Mesothelial cell of epicardium (in vitro differentiated cells): ENCODE measurements around the gene HTN1. TPM values are rescaled to one million over a fixed set of nuclear protein-coding genes. Genes with fewer than 3 reads are reported as not detected.

Experiments used
- DNase-seq, 2 experiments: peaks; one replicate each; pipeline ENCODE4 v3.0.0; 2021; ENCODE audit warnings: low spot score in 2 of 2; ENCODE audit not compliant: unreplicated experiment in 2 of 2
- H3K27ac Mint-ChIP-seq: 2 replicates; pipeline ENCODE4 v1.8.0; 2021; ENCODE audit warnings: mixed read lengths
- H3K27me3 Mint-ChIP-seq: 2 replicates; pipeline ENCODE4 v1.8.0; 2021; ENCODE audit warnings: low read depth, mixed read lengths
- H3K36me3 Mint-ChIP-seq: 2 replicates; pipeline ENCODE4 v1.8.0; 2021; ENCODE audit warnings: mixed read lengths
- H3K4me1 Mint-ChIP-seq: 2 replicates; pipeline ENCODE4 v1.8.0; 2021; ENCODE audit warnings: mixed read lengths
- H3K4me3 Mint-ChIP-seq: 2 replicates; pipeline ENCODE4 v1.8.0; 2021; ENCODE audit warnings: mild to moderate bottlenecking, moderate library complexity, mixed read lengths
- H3K9me3 Mint-ChIP-seq: 2 replicates; pipeline ENCODE4 v1.8.0; 2021; ENCODE audit warnings: mixed read lengths
- CTCF ChIP-seq: fragments of 200-600 bp; sonication (generic); IDR thresholded peaks from one replicate; pipeline ENCODE4 v1.5.0; 2021; ENCODE audit warnings: antibody characterized with exemption; ENCODE audit not compliant: unreplicated experiment
- total RNA-seq: library from RNA; stranded (reverse); gene quantifications from 3 replicates; pipeline ENCODE4 v1.2.1, GENCODE V29; 2021

The HTN1 gene
- total RNA-seq, 1 donor from 2014 or later = not detected

- peaks cover 2% of the 10 kb centered on the region for H3K4me1 Mint-ChIP-seq
- no peaks in the 10 kb centered on the region for H3K9me3 Mint-ChIP-seq
- DNase-seq = no peak
- no peak for TF ChIP-seq CTCF
- no peak overlapping the region for H3K4me3 Mint-ChIP-seq
- H3K27me3 Mint-ChIP-seq = no peaks in the 10 kb centered on the region
- H3K27ac Mint-ChIP-seq = no peak overlapping the region
- H3K36me3 Mint-ChIP-seq = no peaks in the 10 kb centered on the region
Observed at GRCh38 chr4:70099206-70099605, 49.0 kb downstream of the HTN1 start.

Other genes with a start within 250 kb of the HTN1 start
- gene SULT1E1, start 190.3 kb upstream of the HTN1 start, total RNA-seq = 118 to 122 TPM (median 121 TPM) in 3 replicates
- gene CSN1S1, start 119.4 kb upstream of the HTN1 start, total RNA-seq = not detected in 3 replicates
- not detected in 3 replicates for gene CSN2, start 84.7 kb upstream of the HTN1 start, total RNA-seq
- not detected in 3 replicates for gene STATH, start 54.5 kb upstream of the HTN1 start, total RNA-seq
- not detected in 3 replicates for gene HTN3, start 22.0 kb upstream of the HTN1 start, total RNA-seq
- not detected in 3 replicates for gene PRR27, start 103.8 kb downstream of the HTN1 start, total RNA-seq
- 2.8 to 3.2 TPM (median 3.1 TPM) in 3 replicates for gene ODAM, start 145.3 kb downstream of the HTN1 start, total RNA-seq
- gene FDCSP, start 175.7 kb downstream of the HTN1 start, total RNA-seq = 0.72 to 1.5 TPM (median 0.75 TPM) in 3 replicates
- gene CSN3, start 192.2 kb downstream of the HTN1 start, total RNA-seq = not detected in 3 replicates